Ovary (tissue), 3 donors: ENCODE measurements around the gene AKR1D1.

Experiments
- EP300 ChIP-seq: sonication (generic); formaldehyde crosslinking; IDR thresholded peaks from one replicate; pipeline ENCODE4 v1.6.1; 2017; ENCODE audit warnings: antibody characterized with exemption
- POLR2A ChIP-seq: fragments of 450-650 bp; IDR thresholded peaks from one replicate; pipeline ENCODE4 v1.6.1; 2017; ENCODE audit warnings: antibody characterized with exemption, mild to moderate bottlenecking, moderate library complexity
- TF ChIP-seq, protein P1 (sequence below), 3 donors: fragments of 450-650 bp in 2 of 3; fragments of 200-600 bp in 1 of 3; IDR thresholded peaks; one replicate each; pipeline versions ENCODE4 v1.5.1 to v1.8.0; 2016 to 2022; ENCODE audit warnings: antibody characterized with exemption in 3 of 3, mild to moderate bottlenecking in 1 of 3
- donor health status: DM: no; HTN: no; CAD: no.

DNA sequence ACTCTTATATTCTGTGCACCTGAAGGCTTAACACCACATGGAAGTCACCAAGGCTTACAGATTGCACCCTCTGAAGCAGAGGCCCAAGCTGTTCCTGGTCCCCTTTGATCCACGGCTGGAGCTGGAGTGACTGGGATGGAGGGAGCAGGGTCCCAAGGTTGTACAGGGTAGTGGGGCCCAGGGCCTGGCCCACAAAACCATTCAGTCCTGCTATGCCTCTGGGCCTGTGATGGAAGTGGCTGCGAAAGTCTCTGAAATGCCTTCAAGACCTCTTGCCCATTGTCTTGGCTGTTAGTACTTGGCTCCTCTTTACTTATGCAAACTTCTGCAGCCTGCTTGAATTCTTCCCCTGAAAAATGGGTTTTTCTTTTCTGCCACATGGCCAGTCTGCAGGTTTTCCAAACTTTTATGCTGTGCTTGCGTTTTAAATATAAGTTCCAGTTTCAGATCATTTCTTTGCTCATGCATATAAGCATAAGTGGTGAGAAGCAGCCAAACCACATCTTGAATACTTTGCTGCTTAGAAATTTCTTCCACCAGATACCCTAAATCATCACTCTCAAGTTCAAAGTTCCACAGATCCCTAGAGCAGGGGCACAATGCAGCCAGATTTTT, 53.4 kb downstream of the AKR1D1 start:
- TF ChIP-seq, protein P1, sequence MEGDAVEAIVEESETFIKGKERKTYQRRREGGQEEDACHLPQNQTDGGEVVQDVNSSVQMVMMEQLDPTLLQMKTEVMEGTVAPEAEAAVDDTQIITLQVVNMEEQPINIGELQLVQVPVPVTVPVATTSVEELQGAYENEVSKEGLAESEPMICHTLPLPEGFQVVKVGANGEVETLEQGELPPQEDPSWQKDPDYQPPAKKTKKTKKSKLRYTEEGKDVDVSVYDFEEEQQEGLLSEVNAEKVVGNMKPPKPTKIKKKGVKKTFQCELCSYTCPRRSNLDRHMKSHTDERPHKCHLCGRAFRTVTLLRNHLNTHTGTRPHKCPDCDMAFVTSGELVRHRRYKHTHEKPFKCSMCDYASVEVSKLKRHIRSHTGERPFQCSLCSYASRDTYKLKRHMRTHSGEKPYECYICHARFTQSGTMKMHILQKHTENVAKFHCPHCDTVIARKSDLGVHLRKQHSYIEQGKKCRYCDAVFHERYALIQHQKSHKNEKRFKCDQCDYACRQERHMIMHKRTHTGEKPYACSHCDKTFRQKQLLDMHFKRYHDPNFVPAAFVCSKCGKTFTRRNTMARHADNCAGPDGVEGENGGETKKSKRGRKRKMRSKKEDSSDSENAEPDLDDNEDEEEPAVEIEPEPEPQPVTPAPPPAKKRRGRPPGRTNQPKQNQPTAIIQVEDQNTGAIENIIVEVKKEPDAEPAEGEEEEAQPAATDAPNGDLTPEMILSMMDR (IDR thresholded peaks at IDR 0.05) = no peak
- no peak for TF ChIP-seq POLR2A
- TF ChIP-seq EP300 = no peak
